ENCODE data around the gene CLCN6.

CLCN6 gene

GRCh38 chr1:11831945-11832725, 26.1 kb downstream of the CLCN6 start:
- no peak for DNase-seq

- DNase-seq = no peak
These were observed 27.5 kb downstream of the CLCN6 start for GRCh38 chr1:11833497-11833896.

- DNase-seq = no peak
These were observed 27.9 kb downstream of the CLCN6 start for GRCh38 chr1:11833900-11834299.

- no peak for DNase-seq
These were observed 29.6 kb downstream of the CLCN6 start for GRCh38 chr1:11835441-11836225.

GRCh38 chr1:11836955-11837766, 31.2 kb downstream of the CLCN6 start:
- no peak for DNase-seq

GRCh38 chr1:11837767-11838348, 31.9 kb downstream of the CLCN6 start:
- DNase-seq = no peak

GRCh38 chr1:11838349-11839272, 32.6 kb downstream of the CLCN6 start:
- DNase-seq = peak; percentile 80

GRCh38 chr1:11839727-11840705, 34.0 kb downstream of the CLCN6 start:
- DNase-seq = no peak

GRCh38 chr1:11841245-11842153, 35.5 kb downstream of the CLCN6 start:
- no peak for DNase-seq

GRCh38 chr1:11842154-11843041, 36.4 kb downstream of the CLCN6 start:
- no peak for DNase-seq

GRCh38 chr1:11845641-11846335, 39.8 kb downstream of the CLCN6 start:
- no peak for DNase-seq

GRCh38 chr1:11847667-11848372, 41.8 kb downstream of the CLCN6 start, which contains the start of gene NPPA:
NPPA (minus strand) TSS chr1:11847783; CDS start chr1:11847684, 99 bp downstream.
- no peak for DNase-seq

GRCh38 chr1:11848373-11848700, 42.3 kb downstream of the CLCN6 start:
- DNase-seq = no peak

- no peak for DNase-seq
These were observed 44.2 kb downstream of the CLCN6 start for GRCh38 chr1:11850156-11850555.

- DNase-seq = no peak
These were observed 45.2 kb downstream of the CLCN6 start for GRCh38 chr1:11851180-11851579.

GRCh38 chr1:11854519-11854918, 48.5 kb downstream of the CLCN6 start:
- no peak for DNase-seq

GRCh38 chr1:11855430-11855829, 49.4 kb downstream of the CLCN6 start:
- no peak for DNase-seq

Data from stimulated activated CD4-positive, alpha-beta T cell treated with anti-CD3 and anti-CD28 coated beads, Interleukin-15, amount 100 ng/mL, for 24 hours (primary cell).